ENCODE measurements around the gene ETFBKMT. TPM values are rescaled to one million over a fixed set of nuclear protein-coding genes. Genes with fewer than 3 reads are reported as not detected.

The ETFBKMT gene
- polyA plus RNA-seq, 3 donors = 0.67 to 2.2 (median 1.5) TPM

DNA sequence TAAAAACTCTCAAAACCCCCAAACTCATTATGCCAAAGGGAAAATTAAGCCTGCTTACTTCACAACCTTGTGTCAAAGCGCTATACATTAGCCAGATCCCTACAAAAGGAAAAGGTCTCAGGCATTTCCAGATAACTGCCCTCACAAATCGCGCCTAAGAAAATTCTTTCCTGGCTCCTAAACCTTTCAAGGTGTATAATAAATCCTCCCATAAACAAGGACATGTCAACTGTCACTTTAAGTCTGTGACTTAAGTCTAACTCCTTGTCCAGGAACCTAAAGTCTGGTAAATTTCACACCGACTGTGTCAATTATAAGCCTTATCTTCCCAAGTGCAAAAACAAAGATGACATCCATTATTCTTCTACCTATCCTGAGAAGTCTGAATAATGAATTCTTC is 4.3 kb upstream of the ETFBKMT start:
- H3K4me1 Mint-ChIP-seq = peaks cover 21% of the 10 kb centered on the region
- H3K4me3 Mint-ChIP-seq = no peak overlapping the region

DNA sequence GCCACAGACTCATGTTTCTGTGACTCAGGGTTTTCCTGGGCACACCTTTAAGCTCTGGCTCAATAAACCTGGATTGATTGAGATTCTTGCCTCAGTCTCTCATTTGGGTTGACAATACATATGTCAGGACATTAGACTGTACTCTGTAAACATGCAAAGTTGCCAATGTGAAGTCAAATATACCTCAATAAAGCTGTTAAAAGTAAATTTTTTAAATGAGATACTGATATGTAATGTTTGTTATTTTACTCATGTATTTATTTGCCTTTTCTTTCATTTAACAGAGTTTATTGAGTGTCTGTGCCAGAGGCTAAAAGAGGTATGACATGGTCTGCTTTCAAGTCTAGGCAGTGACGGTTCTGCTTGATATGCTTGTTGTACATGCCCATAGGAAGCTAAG is 3.7 kb upstream of the ETFBKMT start:
- no peak for DNase-seq
- Histone ChIP-seq H4K20me1 (ENCODE audit: insufficient read depth, low read length) (no peaks in the 10 kb centered on the region), H3K4me1 (ENCODE audit: control insufficient read depth in 1 of 2, insufficient read depth in 2 of 2, low read length in 2 of 2) (peaks cover 19 to 30% of the 10 kb centered on the region in 2 donors), H3K36me3 (replicated peaks in 1 of 2; ENCODE audit: control insufficient read depth in 1 of 2, insufficient read depth in 2 of 2, low read length in 2 of 2) (no peaks in the 10 kb centered on the region), H3K9me3 (replicated peaks in 1 of 2; ENCODE audit: control insufficient read depth in 1 of 2, insufficient read depth in 1 of 2, low read length in 2 of 2) (no peaks in the 10 kb centered on the region), H3K9ac (ENCODE audit: insufficient read depth, low read length, poor library complexity, severe bottlenecking) (no peak overlapping the region), H3K27me3 (ENCODE audit: control insufficient read depth in 2 of 2, insufficient read depth in 2 of 2, low read length in 2 of 2) (no peaks in the 10 kb centered on the region), H3K4me3 (replicated peaks in 1 of 3; ENCODE audit: low read depth in 2 of 3, low read length in 3 of 3) (no peak overlapping the region), H2AFZ (ENCODE audit: insufficient read depth, low read depth, low read length, poor library complexity, severe bottlenecking) (peak overlapping the region; percentile 42), H3K79me2 (ENCODE audit: insufficient read depth, low read length) (no peaks in the 10 kb centered on the region), H3K4me2 (replicated peaks; ENCODE audit: extremely low read depth, low read length, poor library complexity, severe bottlenecking) (no peak overlapping the region), H3K27ac (ENCODE audit: low read depth in 1 of 2, low read length in 2 of 2) (no peak overlapping the region)
- peaks cover 22% of the 10 kb centered on the region for H3K4me1 Mint-ChIP-seq
- intact Hi-C loops (cut with micrococcal nuclease) = loop anchor here in 1 of 2 donors (10.0 kb wide), 2 partner anchors 331 to 1029 kb away; partner anchors contain the start of gene SINHCAF
- H3K4me3 Mint-ChIP-seq = no peak overlapping the region
- H3K9me3 Mint-ChIP-seq = peaks cover 0 to 4% (median 0%) of the 10 kb centered on the region in 7 donors
- no peak for TF ChIP-seq CTCF (IDR thresholded peaks at IDR 0.05)
- H3K27me3 Mint-ChIP-seq (ENCODE audit: low read depth in 3 of 3) = no peaks in the 10 kb centered on the region
- H3K36me3 Mint-ChIP-seq = no peaks in the 10 kb centered on the region
- no peak overlapping the region for H3K27ac Mint-ChIP-seq
- WGBS (ENCODE audit: insufficient coverage) = 100% methylated on average over 1 of the region's 1 CpG

More for the DNA sequence above, 4.3 kb upstream of the ETFBKMT start:
- Histone ChIP-seq H3K27me3 (ENCODE audit: control insufficient read depth in 2 of 2, insufficient read depth in 2 of 2, low read length in 2 of 2) (no peaks in the 10 kb centered on the region), H3K4me3 (replicated peaks in 1 of 3; ENCODE audit: low read depth in 2 of 3, low read length in 3 of 3) (no peak overlapping the region), H3K4me2 (replicated peaks; ENCODE audit: extremely low read depth, low read length, poor library complexity, severe bottlenecking) (no peak overlapping the region), H3K36me3 (replicated peaks in 1 of 2; ENCODE audit: control insufficient read depth in 1 of 2, insufficient read depth in 2 of 2, low read length in 2 of 2) (no peaks in the 10 kb centered on the region), H3K27ac (ENCODE audit: low read depth in 1 of 2, low read length in 2 of 2) (no peak overlapping the region), H3K9ac (ENCODE audit: insufficient read depth, low read length, poor library complexity, severe bottlenecking) (no peak overlapping the region), H2AFZ (ENCODE audit: insufficient read depth, low read depth, low read length, poor library complexity, severe bottlenecking) (no peak overlapping the region), H3K9me3 (replicated peaks in 1 of 2; ENCODE audit: control insufficient read depth in 1 of 2, insufficient read depth in 1 of 2, low read length in 2 of 2) (no peaks in the 10 kb centered on the region), H4K20me1 (ENCODE audit: insufficient read depth, low read length) (no peaks in the 10 kb centered on the region), H3K79me2 (ENCODE audit: insufficient read depth, low read length) (no peaks in the 10 kb centered on the region), H3K4me1 (ENCODE audit: control insufficient read depth in 1 of 2, insufficient read depth in 2 of 2, low read length in 2 of 2) (peaks cover 19 to 30% of the 10 kb centered on the region in 2 donors)
- TF ChIP-seq CTCF (IDR thresholded peaks at IDR 0.05) = no peak
- WGBS (ENCODE audit: insufficient coverage) = 93% methylated on average over 4 of the region's 4 CpGs
- Mint-ChIP-seq H3K9me3 (peaks cover 0 to 6% (median 0%) of the 10 kb centered on the region in 7 donors), H3K36me3 (no peaks in the 10 kb centered on the region), H3K27ac (no peak overlapping the region), H3K27me3 (ENCODE audit: low read depth in 3 of 3) (no peaks in the 10 kb centered on the region)
- DNase-seq = no peak
- intact Hi-C loops (cut with micrococcal nuclease) = loop anchor here in 1 of 2 donors (10.0 kb wide), 2 partner anchors 330 to 1030 kb away; partner anchors contain the start of gene SINHCAF

Measured in CD14-positive monocyte (primary cell).